Stimulated activated CD8-positive, alpha-beta memory T cell treated with anti-CD3 and anti-CD28 coated beads, Interleukin-12 subunit alpha, Interleukin-12 subunit beta, amount 100 ng/mL, for 24 hours (primary cell): ENCODE measurements around the gene CDH4.

ENCODE experiments used
- DNase-seq: peaks from one replicate; pipeline ENCODE4 v3.0.0-alpha.2; 2020; ENCODE audit errors: extremely low read depth

The CDH4 gene

GRCh38 chr20:61861858-61862257 is 609.8 kb downstream of the CDH4 start:
- no peak for DNase-seq

GRCh38 chr20:61862881-61863280 is 610.8 kb downstream of the CDH4 start:
- no peak for DNase-seq

- no peak for DNase-seq
Observed at GRCh38 chr20:61864481-61864880, 612.4 kb downstream of the CDH4 start.

- DNase-seq, result no peak
Observed at GRCh38 chr20:61865353-61865752, 613.3 kb downstream of the CDH4 start.

GRCh38 chr20:61866165-61866564 is 614.1 kb downstream of the CDH4 start:
- DNase-seq, result no peak

- no peak for DNase-seq
Observed at GRCh38 chr20:61868006-61868405, 615.9 kb downstream of the CDH4 start.

GRCh38 chr20:61868466-61869090 is 616.5 kb downstream of the CDH4 start:
- no peak for DNase-seq

- DNase-seq, result no peak
Observed at GRCh38 chr20:61869750-61870507, 617.9 kb downstream of the CDH4 start.

GRCh38 chr20:61871160-61871559 is 619.1 kb downstream of the CDH4 start:
- DNase-seq, result no peak

- no peak for DNase-seq
Observed at GRCh38 chr20:61871913-61872312, 619.9 kb downstream of the CDH4 start.

- DNase-seq, result no peak
Observed at GRCh38 chr20:61872371-61872900, 620.4 kb downstream of the CDH4 start.

- DNase-seq, result no peak
Observed at GRCh38 chr20:61873651-61874420, 621.8 kb downstream of the CDH4 start.

- no peak for DNase-seq
Observed at GRCh38 chr20:61874421-61875068, 622.5 kb downstream of the CDH4 start.

- DNase-seq, result no peak
Observed at GRCh38 chr20:61875221-61875885, 623.3 kb downstream of the CDH4 start.

GRCh38 chr20:61875996-61876395 is 623.9 kb downstream of the CDH4 start:
- no peak for DNase-seq

GRCh38 chr20:61876952-61877728 is 625.1 kb downstream of the CDH4 start:
- DNase-seq, result no peak

GRCh38 chr20:61877776-61878477 is 625.9 kb downstream of the CDH4 start:
- no peak for DNase-seq

- no peak for DNase-seq
Observed at GRCh38 chr20:61878478-61879302, 626.6 kb downstream of the CDH4 start.

GRCh38 chr20:61879303-61879620 is 627.2 kb downstream of the CDH4 start:
- DNase-seq, result no peak
